IMR-90 (cell line): ENCODE measurements around the gene MS4A2. TPM values are rescaled to one million over a fixed set of nuclear protein-coding genes. Genes with fewer than 3 reads are reported as not detected.
"Not testable (repeated sequence)": the region's sequence is repeated elsewhere in the genome, so short reads cannot be mapped to it uniquely, and the experiment has no call there.

ENCODE experiments used
- ATAC-seq: fragments of 200-7000 bp; cut with Tn5 transposase; 2 replicates; pipeline ENCODE4 v1.9.1; 2020; ENCODE audit warnings: low read depth, mild to moderate bottlenecking, moderate library complexity
- BruUV-seq: library from RNA; stranded (reverse); fragments of 400-500 nt; replicated peaks from 2 replicates; lab custom pipeline; 2021; lab: Mats Ljungman, UMichigan
- CTCF ChIA-PET: fragments of 300-600 bp; formaldehyde crosslinking; extraction: SDS; loops from one replicate; lab custom pipeline; 2021; ENCODE audit warnings: antibody characterized with exemption; lab: Yijun Ruan, JAX
- POLR2A ChIA-PET: fragments of 300-600 bp; sonication (Branson Sonifier 250); formaldehyde crosslinking; loops from one replicate; lab custom pipeline; 2022; ENCODE audit warnings: antibody characterized with exemption; ENCODE audit not compliant: unreplicated experiment; lab: Charles Lee
- DNase-seq: peaks from one replicate; pipeline ENCODE4 v3.0.0; 2013
- H2AFZ ChIP-seq: replicated peaks from 2 replicates; pipeline ENCODE3; 2013; ENCODE audit warnings: low read length, mild to moderate bottlenecking; ENCODE audit not compliant: poor library complexity
- H2AK5ac ChIP-seq: 2 replicates; pipeline ENCODE4 v1.6.1; 2013; ENCODE audit warnings: low read depth, low read length, inconsistent platforms
- H2AK9ac ChIP-seq: replicated peaks from 2 replicates; pipeline ENCODE3; 2013; ENCODE audit warnings: mild to moderate bottlenecking, low read depth, low read length, moderate library complexity; ENCODE audit not compliant: poor library complexity
- H2BK120ac ChIP-seq: 2 replicates; pipeline ENCODE4 v1.6.1; 2013; ENCODE audit warnings: low read depth, low read length, inconsistent platforms
- H2BK15ac ChIP-seq: 3 replicates; pipeline ENCODE4 v1.6.1; 2013; ENCODE audit warnings: low read depth, low read length, inconsistent platforms
- H2BK20ac ChIP-seq: 2 replicates; pipeline ENCODE4 v1.6.1; 2013; ENCODE audit warnings: low read depth, mild to moderate bottlenecking, inconsistent platforms, low read length, moderate library complexity
- H2BK5ac ChIP-seq: 2 replicates; pipeline ENCODE4 v1.6.1; 2013; ENCODE audit warnings: mild to moderate bottlenecking, low read depth, low read length, inconsistent platforms; ENCODE audit not compliant: poor library complexity, severe bottlenecking
- H3K14ac ChIP-seq: replicated peaks from 2 replicates; pipeline ENCODE4 v1.6.1; 2013; ENCODE audit warnings: low read depth, low read length, inconsistent platforms
- H3K18ac ChIP-seq: 2 replicates; pipeline ENCODE4 v1.6.1; 2013; ENCODE audit warnings: low read depth, low read length, control low read depth
- H3K23ac ChIP-seq: 2 replicates; pipeline ENCODE4 v1.6.1; 2013; ENCODE audit warnings: low read depth, low read length, inconsistent platforms
- H3K27ac ChIP-seq: 2 replicates; pipeline ENCODE4 v1.5.1; 2013; ENCODE audit warnings: mild to moderate bottlenecking, control low read depth, low read length; ENCODE audit not compliant: insufficient read depth
- H3K27me3 ChIP-seq: 2 replicates; pipeline ENCODE4 v1.6.1; 2013; ENCODE audit warnings: low read length; ENCODE audit not compliant: control insufficient read depth, insufficient read depth
- H3K36me3 ChIP-seq: 2 replicates; pipeline ENCODE4 v1.6.1; 2013; ENCODE audit warnings: low read length, mixed read lengths; ENCODE audit not compliant: control insufficient read depth, insufficient read depth
- H3K4ac ChIP-seq: 2 replicates; pipeline ENCODE4 v1.6.1; 2013; ENCODE audit warnings: low read depth, low read length, inconsistent platforms
- H3K4me1 ChIP-seq: 2 replicates; pipeline ENCODE4 v1.6.1; 2013; ENCODE audit warnings: low read length, mixed read lengths; ENCODE audit not compliant: control insufficient read depth, insufficient read depth
- H3K4me2 ChIP-seq: 2 replicates; pipeline ENCODE4 v1.6.1; 2013; ENCODE audit warnings: low read depth, mild to moderate bottlenecking, control low read depth, low read length, moderate library complexity
- H3K4me3 ChIP-seq: 2 replicates; pipeline ENCODE4 v1.5.1; 2013; ENCODE audit warnings: low read depth, mild to moderate bottlenecking, control low read depth, low read length, moderate library complexity; ENCODE audit not compliant: insufficient read depth
- H3K56ac ChIP-seq: 2 replicates; pipeline ENCODE4 v1.6.1; 2013; ENCODE audit warnings: low read length, inconsistent platforms; ENCODE audit not compliant: insufficient read depth; ENCODE audit errors: extremely low read depth
- H3K79me1 ChIP-seq, 2 experiments: 2 replicates each; pipeline ENCODE4 v1.6.1; 2013; ENCODE audit warnings: low read length in 2 of 2, inconsistent platforms in 1 of 2, low read depth in 1 of 2
- H3K9ac ChIP-seq: 2 replicates; pipeline ENCODE4 v1.6.1; 2013; ENCODE audit warnings: low read depth, low read length, control low read depth
- H3K9me1 ChIP-seq: 2 replicates; pipeline ENCODE4 v1.6.1; 2013; ENCODE audit warnings: low read length, inconsistent platforms; ENCODE audit not compliant: insufficient read depth
- H3K9me3 ChIP-seq: 2 replicates; pipeline ENCODE4 v1.6.1; 2013; ENCODE audit warnings: low read length; ENCODE audit not compliant: control insufficient read depth, insufficient read depth
- H4K20me1 ChIP-seq: 2 replicates; pipeline ENCODE4 v1.6.1; 2013; ENCODE audit warnings: low read length, inconsistent platforms; ENCODE audit not compliant: insufficient read depth
- H4K5ac ChIP-seq: 2 replicates; pipeline ENCODE4 v1.6.1; 2013; ENCODE audit warnings: mild to moderate bottlenecking, low read depth, low read length, control low read depth
- H4K8ac ChIP-seq, 2 experiments: 2 replicates each; pipeline ENCODE4 v1.6.1; 2013; ENCODE audit warnings: low read depth in 2 of 2, low read length in 2 of 2, control low read depth in 1 of 2, inconsistent platforms in 1 of 2
- H4K91ac ChIP-seq: 2 replicates; pipeline ENCODE4 v1.6.1; 2013; ENCODE audit warnings: low read depth, low read length, inconsistent platforms; ENCODE audit not compliant: insufficient read depth
- WGBS, 2 experiments: methylation state at CpG; one replicate each; pipeline versions ENCODE4 v1.1.5 to v1.1.7; 2013; ENCODE audit warnings: missing lambda C conversion rate in 2 of 2; ENCODE audit not compliant: insufficient read length in 1 of 2; ENCODE audit errors: extremely low coverage in 2 of 2; 5-methylcytosine and 5-hydroxymethylcytosine counted together
- dilution Hi-C: fragments of 300-500 bp; cut with HindIII; formaldehyde crosslinking; loops from one replicate; pipeline ENCODE4 v1.14.3; 2018; ENCODE audit warnings: low sequenced_read_pairs; ENCODE audit not compliant: unreplicated experiment
- in situ Hi-C: fragments of 300-500 bp; cut with MboI; formaldehyde crosslinking; loops from 3 replicates; pipeline ENCODE4 v1.14.3; 2019; ENCODE audit warnings: low sequenced_read_pairs, inconsistent platforms, mixed read lengths
- intact Hi-C: fragments of 100-400 bp; cut with micrococcal nuclease; formaldehyde crosslinking; loops from 2 replicates; pipeline ENCODE4 v1.10.0; 2022
- polyA plus RNA-seq, 3 experiments: library from polyadenylated mRNA; depleted of rRNA; stranded (reverse); fragments of >200 nt; gene quantifications; 2 replicates each; pipeline ENCODE4 v1.2.3, GENCODE V29; 2012; ENCODE audit warnings: low replicate concordance in 1 of 3
- total RNA-seq: library from RNA; depleted of rRNA; stranded (reverse); fragments of >200 nt; gene quantifications from 2 replicates; pipeline ENCODE4 v1.2.3, GENCODE V29; 2012

The MS4A2 gene
- total and polyA plus RNA-seq, 2 of the 4 experiments (the other 2 are of a cell fraction) = not detected

GRCh38 chr11:60050422-60050821 lies 38.0 kb upstream of the MS4A2 start:
- H3K27ac ChIP-seq, H4K8ac ChIP-seq, intact Hi-C loops, H2AFZ ChIP-seq, H2BK120ac ChIP-seq, H2AK5ac ChIP-seq, H3K56ac ChIP-seq, POLR2A ChIA-PET, H2BK15ac ChIP-seq, DNase-seq, H4K20me1 ChIP-seq, H3K4me3 ChIP-seq, H3K23ac ChIP-seq, in situ Hi-C loops, dilution Hi-C loops, H3K9me1 ChIP-seq, H3K4me2 ChIP-seq, H3K14ac ChIP-seq, H3K9ac ChIP-seq, H2BK20ac ChIP-seq, H3K9me3 ChIP-seq, H2BK5ac ChIP-seq, H3K79me1 ChIP-seq, CTCF ChIA-PET, H4K5ac ChIP-seq, BruUV-seq, H3K27me3 ChIP-seq, H2AK9ac ChIP-seq, H3K36me3 ChIP-seq, H3K18ac ChIP-seq, H3K4me1 ChIP-seq, H4K91ac ChIP-seq, H3K4ac ChIP-seq, ATAC-seq: not testable (repeated sequence)

- H3K14ac ChIP-seq, H2AK5ac ChIP-seq, ATAC-seq, POLR2A ChIA-PET, H2BK120ac ChIP-seq, H3K9me1 ChIP-seq, H3K4me3 ChIP-seq, H4K5ac ChIP-seq, H3K27ac ChIP-seq, H2BK20ac ChIP-seq, in situ Hi-C loops, H3K4ac ChIP-seq, H2AFZ ChIP-seq, H3K23ac ChIP-seq, H3K18ac ChIP-seq, H3K4me2 ChIP-seq, H3K36me3 ChIP-seq, dilution Hi-C loops, H4K20me1 ChIP-seq, H2BK15ac ChIP-seq, H2AK9ac ChIP-seq, CTCF ChIA-PET, H3K79me1 ChIP-seq, H3K56ac ChIP-seq, H3K9ac ChIP-seq, H3K9me3 ChIP-seq, H4K8ac ChIP-seq, BruUV-seq, H4K91ac ChIP-seq, DNase-seq, H3K27me3 ChIP-seq, H3K4me1 ChIP-seq, intact Hi-C loops, H2BK5ac ChIP-seq: not testable (repeated sequence)
- no CpG with 5 or more reads among the region's 3 CpGs for WGBS, 2 experiments
Observed at GRCh38 chr11:60050839-60051238, 37.6 kb upstream of the MS4A2 start.
